ENCODE measurements around the gene TEDC2. TPM values are rescaled to one million over a fixed set of nuclear protein-coding genes. Genes with fewer than 3 reads are reported as not detected.
A peak's percentile ranks its signal among the peaks of the same experiment; 100 is the strongest.

Gene TEDC2, protein sequence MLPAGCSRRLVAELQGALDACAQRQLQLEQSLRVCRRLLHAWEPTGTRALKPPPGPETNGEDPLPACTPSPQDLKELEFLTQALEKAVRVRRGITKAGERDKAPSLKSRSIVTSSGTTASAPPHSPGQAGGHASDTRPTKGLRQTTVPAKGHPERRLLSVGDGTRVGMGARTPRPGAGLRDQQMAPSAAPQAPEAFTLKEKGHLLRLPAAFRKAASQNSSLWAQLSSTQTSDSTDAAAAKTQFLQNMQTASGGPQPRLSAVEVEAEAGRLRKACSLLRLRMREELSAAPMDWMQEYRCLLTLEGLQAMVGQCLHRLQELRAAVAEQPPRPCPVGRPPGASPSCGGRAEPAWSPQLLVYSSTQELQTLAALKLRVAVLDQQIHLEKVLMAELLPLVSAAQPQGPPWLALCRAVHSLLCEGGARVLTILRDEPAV
- 5.8 and 9.6 TPM in 2 replicates for total RNA-seq (2012; rRNA removed)

DNA sequence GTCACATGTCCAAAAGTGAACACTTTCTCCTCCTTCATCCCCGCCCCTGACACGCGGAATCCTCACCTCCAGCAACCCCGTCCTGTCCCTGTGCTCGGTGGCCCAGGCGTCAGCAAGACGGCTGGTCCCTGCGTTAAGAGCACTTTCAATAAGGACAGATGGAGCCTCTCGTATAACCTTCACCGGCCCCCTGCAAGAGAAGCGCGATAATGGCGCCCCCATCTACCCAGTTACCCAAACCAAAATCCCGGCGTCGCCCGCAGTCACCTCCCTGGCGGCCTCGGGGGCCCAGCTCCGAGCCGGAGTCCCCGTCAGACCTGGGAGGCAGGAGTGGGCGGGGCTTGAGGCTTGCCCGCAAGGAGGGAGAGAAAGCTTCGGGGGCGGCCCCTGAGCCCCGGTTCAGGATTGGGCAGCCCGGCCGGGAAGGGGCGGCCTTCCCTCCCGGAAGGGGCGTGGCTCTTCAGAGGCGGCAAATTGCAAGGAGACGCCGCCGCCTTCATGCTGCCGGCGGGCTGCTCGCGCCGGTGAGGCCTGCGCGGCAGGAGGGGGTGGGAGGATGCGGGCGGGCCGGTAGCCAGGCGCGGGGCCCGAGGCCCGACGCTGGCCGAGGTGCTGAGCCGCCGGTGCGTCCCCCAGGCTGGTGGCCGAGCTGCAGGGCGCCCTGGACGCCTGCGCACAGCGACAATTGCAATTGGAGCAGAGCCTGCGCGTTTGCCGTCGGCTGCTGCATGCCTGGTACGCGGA, at the start of gene TEDC2:
TSS of gene TEDC2 (plus strand) at position 463 of the 744 bp plus-strand sequence. CDS start at position 499, 36 bp downstream.
- peak within 1 kb of the TSS; percentile 72 for H3K9ac ChIP-seq (ENCODE audit: low read depth, low read length)
- peak within 1 kb of the TSS; percentile 72 for H3K4me3 ChIP-seq (ENCODE audit: low read length)
- peaks cover 14% of the 10 kb centered on the region for H3K4me1 ChIP-seq (ENCODE audit: control insufficient read depth, insufficient read depth, low read length)
- H3K4me2 ChIP-seq (ENCODE audit: low read length), result peak within 1 kb of the TSS; percentile 89
- no peaks in the 10 kb centered on the region for H3K27me3 ChIP-seq (ENCODE audit: control insufficient read depth, insufficient read depth, low read length)
- no peaks in the 10 kb centered on the region for H3K9me3 ChIP-seq (replicated peaks; ENCODE audit: low read length)
- H3K36me3 ChIP-seq (ENCODE audit: insufficient read depth, low read length), result peaks cover 20% of the 10 kb centered on the region

DNA sequence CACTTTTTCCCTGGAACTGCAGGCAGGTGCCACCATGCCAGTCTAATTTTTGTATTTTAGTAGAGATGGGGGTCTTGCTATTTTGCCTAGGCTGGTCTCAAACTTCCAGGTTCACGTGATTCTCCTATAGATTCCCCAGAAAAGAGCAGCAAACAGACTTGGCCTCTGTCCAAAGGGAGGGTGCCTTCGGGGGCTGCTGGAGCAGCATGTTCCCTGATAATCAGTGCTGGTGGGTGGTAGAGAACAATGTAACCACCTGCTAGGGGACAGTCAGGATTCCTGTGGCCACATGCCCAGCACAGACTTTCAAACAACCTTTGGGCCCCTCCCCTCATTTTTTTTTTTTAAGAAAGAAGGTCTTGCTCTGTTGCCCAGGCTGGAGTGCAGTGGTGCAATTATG, 44.8 kb upstream of the TEDC2 start:
- H3K9me3 ChIP-seq (replicated peaks; ENCODE audit: low read length), result no peaks in the 10 kb centered on the region
- no peaks in the 10 kb centered on the region for H3K36me3 ChIP-seq (ENCODE audit: insufficient read depth, low read length)
- peaks cover 21% of the 10 kb centered on the region for H3K27me3 ChIP-seq (ENCODE audit: control insufficient read depth, insufficient read depth, low read length)
- H3K4me2 ChIP-seq (ENCODE audit: low read length), result no peak overlapping the region
- no peak overlapping the region for H3K9ac ChIP-seq (ENCODE audit: low read depth, low read length)
- no peak overlapping the region for H3K4me3 ChIP-seq (ENCODE audit: low read length)
- H3K4me1 ChIP-seq (ENCODE audit: control insufficient read depth, insufficient read depth, low read length), result peaks cover 9% of the 10 kb centered on the region

DNA sequence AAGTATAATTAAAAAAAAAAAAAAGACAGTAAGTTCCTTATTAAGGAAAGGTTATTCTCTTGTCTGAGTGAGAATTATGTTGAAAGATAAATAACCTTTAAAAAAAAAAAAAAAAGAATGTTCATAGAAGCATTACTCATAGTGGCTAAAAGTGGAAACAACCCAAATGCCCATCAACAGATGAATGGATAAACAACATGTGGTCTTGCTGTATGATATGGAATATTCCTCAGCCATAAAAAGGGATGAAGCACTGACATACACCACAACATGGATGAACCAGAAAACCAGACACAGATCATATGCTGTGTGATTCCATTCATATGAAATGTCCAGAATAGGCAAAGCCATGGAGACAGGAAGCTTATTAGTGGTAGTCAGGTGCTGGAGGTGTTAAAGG, 39.9 kb upstream of the TEDC2 start:
- Histone ChIP-seq H3K27me3 (ENCODE audit: control insufficient read depth, insufficient read depth, low read length) (no peaks in the 10 kb centered on the region), H3K4me1 (ENCODE audit: control insufficient read depth, insufficient read depth, low read length) (peaks cover 11% of the 10 kb centered on the region), H3K36me3 (ENCODE audit: insufficient read depth, low read length) (no peaks in the 10 kb centered on the region), H3K4me3 (ENCODE audit: low read length) (no peak overlapping the region), H3K4me2 (ENCODE audit: low read length) (no peak overlapping the region), H3K9me3 (replicated peaks; ENCODE audit: low read length) (no peaks in the 10 kb centered on the region), H3K9ac (ENCODE audit: low read depth, low read length) (no peak overlapping the region)

DNA sequence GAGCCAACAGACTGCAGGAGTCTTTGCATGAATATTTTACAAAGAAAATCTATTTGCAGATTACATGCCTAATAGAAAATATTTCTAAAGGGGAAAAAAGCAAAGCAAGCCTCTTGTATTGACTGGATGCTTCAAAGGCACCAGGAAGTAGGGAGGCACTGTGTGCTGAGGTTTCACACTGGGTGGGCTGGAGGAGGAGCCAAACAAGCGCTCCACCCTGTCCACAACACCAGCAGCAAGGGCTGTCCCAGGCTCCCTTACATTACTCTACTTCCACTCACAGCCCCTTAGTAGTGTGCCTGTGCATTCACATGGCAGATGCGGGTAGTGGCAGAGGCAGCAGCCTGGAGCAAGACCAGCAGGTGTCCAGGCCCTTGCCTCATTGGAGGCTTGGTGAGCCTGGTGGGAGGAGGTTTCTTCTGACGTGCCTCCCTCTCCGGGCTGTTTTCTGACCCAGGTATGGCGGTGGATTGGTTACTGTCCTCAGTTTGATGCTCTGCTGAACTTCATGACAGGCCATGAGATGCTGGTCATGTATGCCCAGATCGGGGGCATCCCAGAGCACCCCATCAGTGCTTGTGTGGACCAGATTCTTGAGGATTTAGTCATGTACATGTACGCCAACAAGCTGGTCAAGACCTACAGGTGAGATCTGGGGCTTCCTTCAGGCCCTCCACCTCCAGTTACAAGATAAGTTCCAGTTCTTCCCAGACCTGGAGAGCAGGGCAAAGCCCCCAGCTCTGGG, 37.6 kb upstream of the TEDC2 start:
- H3K36me3 ChIP-seq (ENCODE audit: insufficient read depth, low read length), result no peaks in the 10 kb centered on the region
- H3K27me3 ChIP-seq (ENCODE audit: control insufficient read depth, insufficient read depth, low read length), result no peaks in the 10 kb centered on the region
- H3K4me3 ChIP-seq (ENCODE audit: low read length), result no peak overlapping the region
- H3K9me3 ChIP-seq (replicated peaks; ENCODE audit: low read length), result no peaks in the 10 kb centered on the region
- no peak overlapping the region for H3K9ac ChIP-seq (ENCODE audit: low read depth, low read length)
- no peak overlapping the region for H3K4me2 ChIP-seq (ENCODE audit: low read length)
- peaks cover 2% of the 10 kb centered on the region for H3K4me1 ChIP-seq (ENCODE audit: control insufficient read depth, insufficient read depth, low read length)

DNA sequence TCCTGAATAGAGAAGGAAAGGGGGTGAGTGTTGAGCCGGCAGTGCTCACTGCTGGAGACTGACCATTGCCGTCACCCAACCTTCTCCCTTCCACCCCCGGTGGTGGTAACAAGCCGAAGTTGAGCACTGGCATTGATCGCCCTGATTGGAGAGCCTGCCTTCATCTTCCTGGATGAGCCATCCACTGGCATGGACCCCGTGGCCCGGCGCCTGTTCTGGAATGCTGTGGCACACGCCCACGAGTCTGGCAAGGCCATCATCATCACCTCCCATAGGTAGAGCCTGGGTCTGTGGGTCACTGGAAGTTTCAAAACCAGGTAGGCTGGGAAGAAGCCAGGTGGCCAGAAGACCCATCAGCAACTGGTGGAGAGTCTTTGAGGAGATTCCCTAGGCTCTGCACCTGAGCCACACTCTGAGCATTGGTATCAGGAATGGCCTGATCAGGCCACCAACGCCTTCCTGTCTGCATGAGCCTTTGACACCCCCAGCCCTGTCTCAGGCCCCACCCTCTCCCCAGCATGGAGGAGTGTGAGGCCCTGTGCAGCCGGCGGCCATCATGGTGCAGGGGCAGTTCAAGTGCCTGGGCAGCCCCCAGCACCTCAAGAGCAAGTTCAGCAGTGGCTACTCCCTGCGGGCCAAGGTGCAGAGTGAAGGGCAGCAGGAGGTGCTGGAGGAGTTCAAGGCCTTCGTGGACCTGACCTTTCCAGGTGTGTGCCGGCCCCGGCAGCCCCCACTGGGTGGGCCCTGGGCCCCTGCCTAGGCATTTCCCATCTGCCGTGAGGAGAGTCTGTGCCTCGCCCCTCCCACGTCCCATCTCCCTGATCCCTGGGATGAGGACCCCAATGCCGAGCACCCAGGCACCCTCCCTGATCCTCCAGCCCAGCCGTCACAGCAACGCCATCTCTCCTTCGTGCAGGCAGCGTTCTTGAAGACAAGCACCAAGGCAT, 35.6 kb upstream of the TEDC2 start:
- Histone ChIP-seq H3K4me2 (ENCODE audit: low read length) (no peak overlapping the region), H3K9me3 (replicated peaks; ENCODE audit: low read length) (no peaks in the 10 kb centered on the region), H3K4me3 (ENCODE audit: low read length) (no peak overlapping the region), H3K36me3 (ENCODE audit: insufficient read depth, low read length) (no peaks in the 10 kb centered on the region), H3K4me1 (ENCODE audit: control insufficient read depth, insufficient read depth, low read length) (peaks cover 10% of the 10 kb centered on the region), H3K27me3 (ENCODE audit: control insufficient read depth, insufficient read depth, low read length) (no peaks in the 10 kb centered on the region), H3K9ac (ENCODE audit: low read depth, low read length) (no peak overlapping the region)

DNA sequence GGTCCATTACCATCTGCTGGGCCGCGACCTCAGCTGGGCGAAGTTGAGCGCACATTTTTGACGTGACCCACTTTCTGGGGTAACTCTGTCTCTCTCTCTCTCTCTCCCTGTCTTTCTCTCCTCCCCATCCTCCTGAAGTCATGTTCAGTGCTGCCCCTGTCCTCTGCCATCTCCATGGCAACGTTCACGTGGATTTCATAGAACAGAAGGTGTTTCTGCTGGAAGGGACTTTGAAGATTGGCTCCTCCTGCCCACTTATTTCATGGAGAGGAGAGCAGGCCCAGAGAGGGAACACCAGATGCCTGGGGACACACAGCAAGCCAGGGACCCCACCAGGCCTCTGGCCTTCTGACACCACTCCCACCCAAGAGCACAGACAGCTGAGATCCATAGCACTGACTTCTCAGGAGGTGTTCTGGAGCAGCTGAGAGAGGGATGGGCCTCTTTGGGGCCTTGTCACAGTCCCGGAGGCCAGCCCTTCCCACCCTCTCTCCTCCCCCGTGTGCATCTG, 34.8 kb upstream of the TEDC2 start:
- Histone ChIP-seq H3K36me3 (ENCODE audit: insufficient read depth, low read length) (no peaks in the 10 kb centered on the region), H3K4me3 (ENCODE audit: low read length) (no peak overlapping the region), H3K9me3 (replicated peaks; ENCODE audit: low read length) (no peaks in the 10 kb centered on the region), H3K4me2 (ENCODE audit: low read length) (no peak overlapping the region), H3K4me1 (ENCODE audit: control insufficient read depth, insufficient read depth, low read length) (peaks cover 13% of the 10 kb centered on the region), H3K27me3 (ENCODE audit: control insufficient read depth, insufficient read depth, low read length) (no peaks in the 10 kb centered on the region), H3K9ac (ENCODE audit: low read depth, low read length) (no peak overlapping the region)

DNA sequence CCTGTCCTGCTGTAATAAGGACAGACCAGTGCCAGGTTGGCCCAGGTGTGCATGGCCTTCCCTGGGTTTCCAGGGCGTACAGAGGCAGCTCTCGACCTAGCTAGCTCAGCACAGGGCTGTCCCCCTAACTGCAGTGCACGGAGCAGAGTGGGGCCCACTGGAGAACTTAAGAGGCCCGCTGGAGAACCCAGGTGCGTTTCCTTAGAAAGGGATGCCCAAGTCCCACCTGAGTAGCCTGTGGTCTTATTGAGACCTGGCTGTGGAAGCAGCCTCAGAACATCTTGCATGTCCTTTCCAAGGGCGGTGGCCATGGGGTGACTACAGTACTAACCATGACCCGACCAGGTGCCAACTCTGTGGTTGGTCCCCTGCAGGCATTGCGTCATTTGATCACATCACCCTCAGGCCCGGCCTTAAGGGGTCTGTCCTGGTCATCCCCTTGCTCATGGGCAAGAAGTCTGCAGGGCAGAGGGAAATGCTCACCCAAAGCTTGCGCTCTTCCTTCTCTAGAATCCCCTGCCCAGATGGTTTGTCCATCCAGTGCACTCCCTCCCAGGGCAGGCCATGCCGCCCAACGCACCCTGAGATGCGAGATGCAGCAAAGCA, 34.0 kb upstream of the TEDC2 start:
- Histone ChIP-seq H3K4me1 (ENCODE audit: control insufficient read depth, insufficient read depth, low read length) (peaks cover 19% of the 10 kb centered on the region), H3K36me3 (ENCODE audit: insufficient read depth, low read length) (no peaks in the 10 kb centered on the region), H3K9me3 (replicated peaks; ENCODE audit: low read length) (no peaks in the 10 kb centered on the region), H3K4me2 (ENCODE audit: low read length) (no peak overlapping the region), H3K9ac (ENCODE audit: low read depth, low read length) (no peak overlapping the region), H3K27me3 (ENCODE audit: control insufficient read depth, insufficient read depth, low read length) (no peaks in the 10 kb centered on the region), H3K4me3 (ENCODE audit: low read length) (no peak overlapping the region)

DNA sequence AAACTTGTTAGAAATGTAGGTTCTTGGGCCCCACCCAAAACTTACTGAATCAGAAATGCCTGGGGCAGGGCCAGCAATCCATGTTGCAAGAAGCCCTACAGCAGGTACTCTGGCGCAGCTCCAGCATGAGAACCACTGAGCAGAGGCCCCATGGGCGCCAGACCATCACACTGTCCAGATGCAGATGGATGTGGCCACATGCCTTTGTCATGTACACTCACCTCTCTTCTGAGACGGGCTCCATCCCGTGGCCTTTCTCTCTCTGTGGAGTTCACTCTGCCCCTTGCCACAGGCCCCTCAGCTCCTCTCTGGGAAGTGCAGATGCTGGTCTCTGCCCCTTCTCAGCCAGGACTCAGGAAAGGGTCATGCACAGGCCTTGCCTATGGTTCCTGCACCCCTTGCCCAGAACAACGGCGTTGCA, 33.0 kb upstream of the TEDC2 start:
- Histone ChIP-seq H3K36me3 (ENCODE audit: insufficient read depth, low read length) (peaks cover 2% of the 10 kb centered on the region), H3K4me1 (ENCODE audit: control insufficient read depth, insufficient read depth, low read length) (peaks cover 23% of the 10 kb centered on the region), H3K27me3 (ENCODE audit: control insufficient read depth, insufficient read depth, low read length) (no peaks in the 10 kb centered on the region), H3K9ac (ENCODE audit: low read depth, low read length) (no peak overlapping the region), H3K4me3 (ENCODE audit: low read length) (no peak overlapping the region), H3K9me3 (replicated peaks; ENCODE audit: low read length) (no peaks in the 10 kb centered on the region), H3K4me2 (ENCODE audit: low read length) (no peak overlapping the region)

DNA sequence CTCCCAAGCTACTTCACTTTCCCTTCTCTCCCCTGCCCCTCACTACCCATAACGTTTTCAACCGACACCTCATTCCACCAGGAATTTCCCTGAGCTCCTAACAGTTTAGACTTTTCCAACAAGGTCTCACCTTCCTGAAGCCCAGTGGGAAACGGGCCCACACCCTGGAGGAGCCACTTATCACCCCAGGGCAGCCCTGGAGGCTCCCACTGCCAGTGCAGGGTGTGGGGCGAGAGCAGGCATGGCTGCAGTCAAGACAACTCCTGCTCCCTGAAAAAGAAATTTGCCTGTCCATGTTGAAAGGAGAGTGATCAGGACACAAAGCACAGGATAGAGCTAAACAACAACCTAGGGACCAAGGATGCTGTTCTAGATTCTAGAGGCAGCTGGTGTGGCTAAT, 32.4 kb upstream of the TEDC2 start:
- no peak overlapping the region for H3K4me3 ChIP-seq (ENCODE audit: low read length)

DNA sequence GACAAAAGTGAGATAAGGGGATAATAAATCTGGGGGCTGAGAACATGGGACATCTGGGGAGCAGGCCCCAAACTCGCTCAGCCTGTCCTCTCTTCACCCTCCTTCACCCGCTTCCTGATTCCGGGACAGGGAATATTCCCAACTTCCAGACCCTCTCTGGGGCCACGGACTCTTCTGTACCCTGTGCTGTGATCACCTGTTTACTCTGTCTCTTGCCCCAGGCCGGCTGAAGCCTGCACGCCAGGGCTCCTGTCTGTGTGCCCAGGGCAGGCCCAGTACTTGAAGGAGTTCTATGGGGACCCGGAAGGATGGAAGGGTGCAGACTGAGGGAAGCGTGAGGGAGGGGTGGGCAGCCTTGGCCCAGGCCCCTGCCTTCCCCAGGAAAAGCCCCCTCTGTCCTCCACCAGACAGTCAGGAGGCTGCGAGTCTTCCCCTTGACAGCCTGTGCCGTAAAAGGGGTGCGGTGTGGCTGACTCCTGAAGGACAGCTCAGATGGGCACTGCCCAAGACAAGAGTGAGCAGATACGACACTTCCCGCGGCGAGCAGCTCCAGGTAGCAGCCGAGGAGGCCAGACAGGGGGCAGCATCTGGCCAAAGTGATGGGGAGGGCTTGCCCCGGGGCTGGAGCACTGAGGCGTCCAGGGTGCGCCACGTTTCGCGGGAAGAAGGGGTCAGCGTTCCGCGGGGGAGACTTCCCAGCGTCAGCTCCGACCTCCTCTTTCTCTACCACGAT, 31.7 kb upstream of the TEDC2 start:
- Histone ChIP-seq H3K4me1 (ENCODE audit: control insufficient read depth, insufficient read depth, low read length) (peaks cover 23% of the 10 kb centered on the region), H3K4me3 (ENCODE audit: low read length) (peak overlapping the region; percentile 98), H3K27me3 (ENCODE audit: control insufficient read depth, insufficient read depth, low read length) (no peaks in the 10 kb centered on the region), H3K4me2 (ENCODE audit: low read length) (peak overlapping the region; percentile 91), H3K36me3 (ENCODE audit: insufficient read depth, low read length) (peaks cover 14% of the 10 kb centered on the region), H3K9ac (ENCODE audit: low read depth, low read length) (peak overlapping the region; percentile 83), H3K9me3 (replicated peaks; ENCODE audit: low read length) (no peaks in the 10 kb centered on the region)

More for the DNA sequence above, 32.4 kb upstream of the TEDC2 start:
- no peak overlapping the region for H3K9ac ChIP-seq (ENCODE audit: low read depth, low read length)
- H3K27me3 ChIP-seq (ENCODE audit: control insufficient read depth, insufficient read depth, low read length), result no peaks in the 10 kb centered on the region
- peaks cover 23% of the 10 kb centered on the region for H3K4me1 ChIP-seq (ENCODE audit: control insufficient read depth, insufficient read depth, low read length)
- H3K36me3 ChIP-seq (ENCODE audit: insufficient read depth, low read length), result peaks cover 7% of the 10 kb centered on the region
- no peak overlapping the region for H3K4me2 ChIP-seq (ENCODE audit: low read length)
- H3K9me3 ChIP-seq (replicated peaks; ENCODE audit: low read length), result no peaks in the 10 kb centered on the region

All from skeletal muscle satellite cell (primary cell).